ENCODE measurements around the gene ULK1. TPM values are rescaled to one million over a fixed set of nuclear protein-coding genes. Genes with fewer than 3 reads are reported as not detected.
A peak's percentile ranks its signal among the peaks of the same experiment; 100 is the strongest.

Gene ULK1
- total RNA-seq, 1 experiment from 2014 or later: 21.7 TPM

- BruUV-seq (replicated peaks): no TSS peak
- Mint-ChIP-seq H3K9me3 (ENCODE audit: unreplicated experiment) (no peaks in the 10 kb centered on the region), H3K27ac (ENCODE audit: low read depth, unreplicated experiment) (no peak overlapping the region), H3K36me3 (ENCODE audit: insufficient read depth, unreplicated experiment) (peaks cover 28% of the 10 kb centered on the region), H3K27me3 (ENCODE audit: insufficient read depth, unreplicated experiment) (no peaks in the 10 kb centered on the region), H3K4me1 (ENCODE audit: insufficient read depth, unreplicated experiment) (no peaks in the 10 kb centered on the region), H3K4me3 (ENCODE audit: unreplicated experiment) (peak overlapping the region; percentile 93)
- no peak for DNase-seq (ENCODE audit: unreplicated experiment)
- intact Hi-C loops (cut with micrococcal nuclease): loop anchor here (2.0 kb wide), 2 partner anchors 31 to 67 kb away; no protein-coding TSS in a partner anchor
- ChIA-PET CTCF (interaction anchor here (0.7 to 1.2 kb wide), 3 partner anchors 25 to 92 kb away, joined by 3 to 4 read pairs (median 3); no protein-coding TSS in a partner anchor), POLR2A (interaction anchor here (1.2 to 1.3 kb wide), 3 partner anchors 25 to 31 kb away, joined by 3 to 6 read pairs (median 4); no protein-coding TSS in a partner anchor)
- no peak for TF ChIP-seq CTCF (IDR thresholded peaks at IDR 0.05; ENCODE audit: unreplicated experiment)
Observed at GRCh38 chr12:131927110-131928079, 33.0 kb downstream of the ULK1 start.

DNA sequence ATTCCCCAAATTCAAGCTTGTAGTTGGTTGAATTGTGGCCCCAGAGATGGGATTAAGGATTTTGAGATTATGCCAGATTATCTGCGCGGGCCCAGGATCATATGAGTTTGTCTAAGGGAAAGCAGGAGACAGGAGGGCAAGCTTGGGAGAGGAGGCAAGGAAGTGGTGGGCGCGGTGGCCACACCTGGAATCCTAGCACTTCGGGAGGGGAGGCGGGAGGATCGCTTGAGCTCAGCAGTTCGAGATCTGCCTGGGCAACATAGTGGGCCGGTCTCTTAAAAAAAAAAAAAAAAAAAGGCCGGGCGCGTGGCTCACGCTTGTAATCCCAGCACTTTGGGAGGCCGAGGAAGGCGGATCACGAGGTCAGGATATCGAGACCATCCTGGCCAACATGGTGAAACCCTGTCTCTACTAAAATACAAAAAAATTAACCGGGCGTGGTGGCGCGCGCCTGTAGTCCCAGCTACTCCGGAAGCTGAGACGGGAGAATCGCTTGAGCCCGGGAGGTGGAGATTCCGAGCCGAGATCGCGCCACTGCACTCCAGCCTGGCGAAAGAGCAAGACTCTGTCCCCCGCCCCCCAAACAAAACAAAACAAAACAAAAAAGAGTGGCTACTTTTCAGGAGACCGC, 33.8 kb downstream of the ULK1 start:
- H3K27me3 Mint-ChIP-seq (ENCODE audit: insufficient read depth, unreplicated experiment): no peaks in the 10 kb centered on the region
- H3K27ac Mint-ChIP-seq (ENCODE audit: low read depth, unreplicated experiment): peak overlapping the region; percentile 92
- no peak for DNase-seq (ENCODE audit: unreplicated experiment)
- ChIA-PET POLR2A (interaction anchor here (0.7 to 1.3 kb wide), 4 partner anchors 22 to 32 kb away, joined by 3 to 6 read pairs (median 4); no protein-coding TSS in a partner anchor), CTCF (interaction anchor here (0.6 to 1.2 kb wide), 3 partner anchors 26 to 93 kb away, joined by 3 to 4 read pairs (median 3); no protein-coding TSS in a partner anchor)
- no TSS peak for BruUV-seq (replicated peaks)
- H3K4me1 Mint-ChIP-seq (ENCODE audit: insufficient read depth, unreplicated experiment): no peaks in the 10 kb centered on the region
- H3K4me3 Mint-ChIP-seq (ENCODE audit: unreplicated experiment): peak overlapping the region; percentile 93
- no peak for TF ChIP-seq CTCF (IDR thresholded peaks at IDR 0.05; ENCODE audit: unreplicated experiment)
- no peaks in the 10 kb centered on the region for H3K9me3 Mint-ChIP-seq (ENCODE audit: unreplicated experiment)
- intact Hi-C loops (cut with micrococcal nuclease): loop anchor here (2.0 kb wide), 2 partner anchors 31 to 67 kb away; no protein-coding TSS in a partner anchor
- peaks cover 36% of the 10 kb centered on the region for H3K36me3 Mint-ChIP-seq (ENCODE audit: insufficient read depth, unreplicated experiment)

DNA sequence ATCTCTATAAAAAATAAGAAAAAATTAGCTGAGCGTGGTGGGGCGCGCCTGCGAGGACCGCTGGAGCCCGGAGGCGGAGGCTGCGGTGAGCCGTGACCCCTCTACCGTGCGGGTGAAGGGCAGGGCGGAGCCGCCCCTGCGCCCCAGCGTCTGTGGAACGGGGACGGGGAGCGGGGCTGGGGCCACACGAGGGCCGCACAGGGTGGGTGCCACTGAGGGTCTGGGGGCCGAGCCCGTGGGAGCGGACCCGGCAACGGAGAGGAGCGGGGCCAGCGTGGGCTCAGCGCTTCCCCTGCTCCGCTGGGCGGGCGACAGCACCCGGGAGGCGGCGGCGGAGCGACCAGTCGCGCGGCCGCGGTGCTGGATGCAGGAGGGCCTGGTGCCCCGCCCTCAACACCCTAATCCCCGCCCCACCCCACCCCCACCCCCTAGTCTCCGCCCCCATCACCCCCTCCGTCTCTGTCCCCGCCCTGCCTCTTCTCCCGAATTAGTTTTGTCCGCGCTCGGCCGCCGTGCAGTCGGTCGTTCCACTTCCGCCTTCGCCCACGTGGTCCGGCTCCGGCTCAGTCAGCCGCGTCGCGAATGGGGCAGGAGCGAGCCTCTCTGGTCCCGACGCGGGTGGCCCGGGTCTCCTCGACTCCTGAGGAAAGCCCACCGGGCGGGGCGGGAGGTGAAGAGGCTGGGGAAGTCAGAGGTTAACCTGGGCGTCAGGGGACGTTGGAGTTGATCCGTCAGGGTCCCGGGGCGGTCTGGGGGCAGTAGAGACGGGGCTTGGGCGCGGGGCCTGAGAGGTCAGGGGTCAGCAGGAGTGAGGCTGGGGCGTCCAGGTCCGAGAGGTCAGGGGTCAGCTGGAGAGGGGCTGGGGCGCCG, 34.5 kb downstream of the ULK1 start, which contains the start of gene PUS1:
Gene PUS1 (plus strand): TSS at position 566 of the 870 bp plus-strand sequence. CDS start 447 bp downstream, outside the sequence.
- ChIA-PET CTCF (interaction anchor here (0.6 to 1.2 kb wide), 3 partner anchors 26 to 98 kb away, joined by 3 read pairs; no protein-coding TSS in a partner anchor), POLR2A (interaction anchor here (0.7 to 2.6 kb wide), 13 partner anchors 9 to 99 kb away, joined by 3 to 29 read pairs (median 5); partner anchors contain the start of gene EP400)
- no peaks in the 10 kb centered on the region for H3K27me3 Mint-ChIP-seq (ENCODE audit: insufficient read depth, unreplicated experiment)
- H3K9me3 Mint-ChIP-seq (ENCODE audit: unreplicated experiment): no peaks in the 10 kb centered on the region
- no TSS peak for BruUV-seq (replicated peaks)
- intact Hi-C loops (cut with micrococcal nuclease): loop anchor here (2.0 kb wide), 2 partner anchors 32 to 68 kb away; no protein-coding TSS in a partner anchor
- peak within 1 kb of the TSS; percentile 92 for H3K27ac Mint-ChIP-seq (ENCODE audit: low read depth, unreplicated experiment)
- peaks cover 41% of the 10 kb centered on the region for H3K36me3 Mint-ChIP-seq (ENCODE audit: insufficient read depth, unreplicated experiment)
- H3K4me3 Mint-ChIP-seq (ENCODE audit: unreplicated experiment): peak within 1 kb of the TSS; percentile 93
- TF ChIP-seq CTCF (IDR thresholded peaks at IDR 0.05; ENCODE audit: unreplicated experiment): no peak
- H3K4me1 Mint-ChIP-seq (ENCODE audit: insufficient read depth, unreplicated experiment): no peaks in the 10 kb centered on the region
- peak; percentile 94 for DNase-seq (ENCODE audit: unreplicated experiment)

Data from MCF 10A (cell line).